A549 (cell line): ENCODE data around the gene ANKFN1. TPM values are rescaled to one million over a fixed set of nuclear protein-coding genes. Genes with fewer than 3 reads are reported as not detected.

Experiments
- ATAC-seq, 2 experiments: fragments of 200-7000 bp in 1 of 2; fragments of >200 bp in 1 of 2; cut with Nextera tagmentation in 1 of 2; cut with Tn5 transposase in 1 of 2; 3 replicates each; pipeline versions ENCODE4 v1.8.0 to v1.9.1; 2018 to 2020; ENCODE audit warnings: mild to moderate bottlenecking in 1 of 2, moderate library complexity in 1 of 2
- CTCF ChIA-PET: fragments of 300-600 bp; sonication (Branson Sonifier 250); formaldehyde crosslinking; extraction: SDS; loops from one replicate; lab custom pipeline; 2021; ENCODE audit warnings: antibody characterized with exemption, inconsistent platforms; lab: Yijun Ruan, JAX
- POLR2A ChIA-PET: fragments of 350-600 bp; formaldehyde crosslinking; extraction: SDS; loops from one replicate; lab custom pipeline; 2021; ENCODE audit warnings: antibody characterized with exemption, inconsistent platforms; lab: Yijun Ruan, JAX
- DNase-seq, 2 experiments: peaks; one replicate each; pipeline versions ENCODE4 v3.0.0 to v3.0.0-alpha.2; 2011 to 2016; ENCODE audit warnings: low read depth in 1 of 2, low spot score in 1 of 2
- FAIRE-seq: peaks from 2 replicates; lab custom pipeline; 2011; peaks lifted over from hg19 to GRCh38; lab: Jason Lieb, UNC
- H3K27ac ChIP-seq, 2 experiments: fragments of >200 bp; sonication (Bioruptor Twin); formaldehyde crosslinking; 3 replicates each; pipeline ENCODE4 v1.5.1; 2016 to 2017
- H3K4me1 ChIP-seq: fragments of >200 bp; sonication (Bioruptor Twin); formaldehyde crosslinking; 3 replicates; pipeline ENCODE4 v1.6.1; 2016
- H3K4me2 ChIP-seq: fragments of >200 bp; sonication (Bioruptor Twin); formaldehyde crosslinking; 3 replicates; pipeline ENCODE4 v1.6.1; 2016
- H3K4me3 ChIP-seq: fragments of >200 bp; sonication (Bioruptor Twin); formaldehyde crosslinking; 3 replicates; pipeline ENCODE4 v1.5.1; 2016
- H3K9me3 ChIP-seq: fragments of >200 bp; sonication (Bioruptor Twin); formaldehyde crosslinking; 3 replicates; pipeline ENCODE4 v1.6.1; 2016
- ATOH8 ChIP-seq: fragments of 250-450 bp; sonication (Bioruptor Pico); IDR thresholded peaks from 2 replicates; pipeline ENCODE4 v1.5.0; 2020; ENCODE audit warnings: low read depth, mild to moderate bottlenecking, moderate library complexity
- CBX8 ChIP-seq: fragments of 200-600 bp; sonication (generic); IDR thresholded peaks from 2 replicates; pipeline ENCODE4 v1.6.1; 2016
- CHD4 ChIP-seq: fragments of 200-600 bp; sonication (generic); IDR thresholded peaks from 2 replicates; pipeline ENCODE4 v1.6.1; 2016; ENCODE audit warnings: antibody characterized with exemption, mild to moderate bottlenecking, borderline replicate concordance
- CTCF ChIP-seq: fragments of >200 bp; sonication (Bioruptor Twin); formaldehyde crosslinking; IDR thresholded peaks from 3 replicates; pipeline ENCODE4 v1.5.1; 2016
- FOSB ChIP-seq: fragments of 250-450 bp; sonication (Bioruptor Pico); IDR thresholded peaks from 2 replicates; pipeline ENCODE4 v1.5.0; 2020; ENCODE audit warnings: mild to moderate bottlenecking, moderate library complexity
- FOSL2 ChIP-seq, 2 experiments: fragments of 450-650 bp in 1 of 2; fragments of >200 bp in 1 of 2; sonication (Bioruptor Twin) in 1 of 2; formaldehyde crosslinking; IDR thresholded peaks; 2 replicates each; pipeline versions ENCODE4 v1.5.0 to v1.6.1; 2016 to 2020; ENCODE audit warnings: mild to moderate bottlenecking in 1 of 2, moderate library complexity in 1 of 2
- GATA3 ChIP-seq: IDR thresholded peaks from 2 replicates; pipeline ENCODE4 v1.6.1; 2012; ENCODE audit warnings: borderline replicate concordance
- HEYL ChIP-seq: fragments of 250-450 bp; sonication (Bioruptor Pico); IDR thresholded peaks from 2 replicates; pipeline ENCODE4 v1.8.0; 2021; ENCODE audit warnings: mild to moderate bottlenecking, moderate library complexity
- JUN ChIP-seq, 2 experiments: fragments of >200 bp; sonication (Bioruptor Twin); formaldehyde crosslinking; IDR thresholded peaks; 2 replicates in 1 of 2; 3 replicates in 1 of 2; pipeline ENCODE4 v1.6.1; 2016 to 2017
- MAX ChIP-seq: IDR thresholded peaks from 2 replicates; pipeline ENCODE4 v1.6.1; 2012
- PHF8 ChIP-seq: fragments of 200-600 bp; sonication (generic); IDR thresholded peaks from 2 replicates; pipeline ENCODE4 v1.6.1; 2016; ENCODE audit warnings: low read depth, mild to moderate bottlenecking, antibody characterized with exemption, moderate library complexity, borderline replicate concordance
- POLR2A ChIP-seq: IDR thresholded peaks from 2 replicates; pipeline ENCODE4 v1.6.1; 2012; ENCODE audit warnings: mild to moderate bottlenecking, low read length
- POLR2AphosphoS2 ChIP-seq: conservative IDR thresholded peaks from 2 replicates; pipeline ENCODE4 v1.6.1; 2012; ENCODE audit warnings: low read length, improper control_type of control experiment, inconsistent platforms
- RAD21 ChIP-seq, 2 experiments: fragments of >200 bp in 1 of 2; sonication (Bioruptor Twin) in 1 of 2; formaldehyde crosslinking in 1 of 2; IDR thresholded peaks in 1 of 2; conservative IDR thresholded peaks in 1 of 2; 2 replicates in 1 of 2; 3 replicates in 1 of 2; pipeline ENCODE4 v1.6.1; 2012 to 2018; ENCODE audit warnings: inconsistent platforms in 1 of 2
- RNF2 ChIP-seq: fragments of 200-600 bp; sonication (generic); IDR thresholded peaks from 2 replicates; pipeline ENCODE4 v1.6.1; 2016; ENCODE audit warnings: low read depth, mild to moderate bottlenecking, antibody characterized with exemption, moderate library complexity, borderline replicate concordance
- SMC3 ChIP-seq: fragments of >200 bp; sonication (Bioruptor Twin); formaldehyde crosslinking; IDR thresholded peaks from 3 replicates; pipeline ENCODE4 v1.6.1; 2018; ENCODE audit warnings: inconsistent platforms
- SREBF2 ChIP-seq: fragments of 450-650 bp; IDR thresholded peaks from 2 replicates; pipeline ENCODE4 v1.6.1; 2014; ENCODE audit warnings: mild to moderate bottlenecking, moderate library complexity
- ZSCAN20 ChIP-seq: fragments of 250-450 bp; sonication (Bioruptor Pico); IDR thresholded peaks from 2 replicates; pipeline ENCODE4 v1.8.0; 2022; ENCODE audit warnings: mild to moderate bottlenecking, moderate library complexity
- WGBS: methylation state at CpG from one replicate; pipeline ENCODE4 v1.1.6; 2017; ENCODE audit errors: missing lambda C conversion rate; 5-methylcytosine and 5-hydroxymethylcytosine counted together
- polyA plus RNA-seq, 4 experiments: library from polyadenylated mRNA; depleted of rRNA in 3 of 4; stranded (reverse); fragments of >200 nt; fragmentation: RNase III in 1 of 4; extraction: RNeasy Plus Mini Kit Qiagen cat#74134 plus additional on column Dnase treatment in 1 of 4; gene quantifications; 2 replicates in 3 of 4; 3 replicates in 1 of 4; pipeline ENCODE4 v1.2.3, GENCODE V29; 2011 to 2017

ANKFN1 gene
- polyA plus RNA-seq, 2 of the 4 experiments (the other 2 are of a cell fraction), result 0.37 TPM; not detected in 1

GRCh38 chr17:56499799-56500388, 346.6 kb downstream of the ANKFN1 start:
- peaks cover under 1% of the 10 kb centered on the region; the same call in 1 of the 3 replicates for H3K4me1 ChIP-seq
- no peak overlapping the region for H3K4me3 ChIP-seq
- peak in 1 of 2 experiments; percentile 66 for DNase-seq
- peak; percentile 54 for FAIRE-seq
- TF ChIP-seq ATOH8 (CRISPR knock-in tag), result no peak
- TF ChIP-seq RAD21 (conservative IDR thresholded peaks at IDR 0.05 in 1 of 2, IDR thresholded peaks at IDR 0.05 in 1 of 2), result peak; percentile 70 to 76
- peak; percentile 44; the same call in 2 of the 3 replicates for TF ChIP-seq SMC3
- peak; percentile 73 for TF ChIP-seq CTCF
- TF ChIP-seq RNF2, result no peak
- no peak for TF ChIP-seq HEYL
- no peak for TF ChIP-seq CBX8
- no peak for TF ChIP-seq ZSCAN20 (CRISPR knock-in tag)
- no peak for TF ChIP-seq FOSB (CRISPR knock-in tag)
- POLR2A ChIA-PET, result interaction anchor here (1.0 kb wide), 1 partner anchor 414 kb away, joined by 3 read pairs; the partner anchor contains the start of gene TRIM25
- no peak overlapping the region for H3K27ac ChIP-seq
- no peak overlapping the region for H3K4me2 ChIP-seq
- CTCF ChIA-PET, result interaction anchor here (0.6 to 7.6 kb wide), 32 partner anchors 8 to 286 kb away, joined by 3 to 61 read pairs (median 4); no protein-coding TSS in a partner anchor
- WGBS, result 2% methylated on average over 1 of the region's 1 CpG
- no peaks in the 10 kb centered on the region for H3K9me3 ChIP-seq
- ATAC-seq, result peak in 1 of 2 experiments; percentile 50; a peak in 2 of 6 replicates

- no peak for FAIRE-seq
- H3K4me2 ChIP-seq, result no peak overlapping the region
- H3K9me3 ChIP-seq, result no peaks in the 10 kb centered on the region
- H3K4me1 ChIP-seq, result peaks cover 6% of the 10 kb centered on the region; the same call in 1 of the 3 replicates
- ATAC-seq, result no peak
- POLR2A ChIA-PET, result no interaction called here
- DNase-seq, result no peak
- CTCF ChIA-PET, result interaction anchor here (1.0 to 7.6 kb wide), 5 partner anchors 11 to 278 kb away, joined by 3 to 61 read pairs (median 4); partner anchors contain the start of gene NOG
- no peak for TF ChIP-seq SREBF2
- no peak for TF ChIP-seq ZSCAN20 (CRISPR knock-in tag)
- TF ChIP-seq POLR2AphosphoS2, result no peak
- no peak for TF ChIP-seq MAX
- TF ChIP-seq CBX8, result no peak
- TF ChIP-seq FOSB (CRISPR knock-in tag), result no peak
- TF ChIP-seq POLR2A, result no peak
- TF ChIP-seq PHF8, result no peak
- no peak for TF ChIP-seq GATA3
- no peak for TF ChIP-seq HEYL
- no peak for TF ChIP-seq CHD4
- no peak for TF ChIP-seq JUN (IDR thresholded peaks at IDR 0.05)
- WGBS, result 23% methylated on average over 5 of the region's 5 CpGs
- no peak overlapping the region for H3K27ac ChIP-seq
- H3K4me3 ChIP-seq, result no peak overlapping the region
Observed at GRCh38 chr17:56502120-56502654, 348.9 kb downstream of the ANKFN1 start.

GRCh38 chr17:56505154-56505756, 352.0 kb downstream of the ANKFN1 start:
- WGBS, result 32% methylated on average over 2 of the region's 2 CpGs
- TF ChIP-seq FOSL2 (IDR thresholded peaks at IDR 0.05), result no peak
- TF ChIP-seq FOSL2 (CRISPR knock-in tag; IDR thresholded peaks at IDR 0.05), result peak; percentile 44
- TF ChIP-seq POLR2A, result no peak
- no peak overlapping the region for H3K27ac ChIP-seq
- ChIA-PET POLR2A (no interaction called here), CTCF (interaction anchor here (1.8 kb wide), 1 partner anchor 275 kb away, joined by 8 read pairs; no protein-coding TSS in a partner anchor)
- peak in 1 of 2 experiments; percentile 75; a peak in 3 of 6 replicates for ATAC-seq
- DNase-seq, result peak in 1 of 2 experiments; percentile 38
- H3K9me3 ChIP-seq, result no peaks in the 10 kb centered on the region
- peak overlapping the region; percentile 43; the same call in 2 of the 3 replicates for H3K4me2 ChIP-seq
- FAIRE-seq, result peak; percentile 61
- no peak overlapping the region for H3K4me3 ChIP-seq
- peaks cover 6% of the 10 kb centered on the region; the same call in 1 of the 3 replicates for H3K4me1 ChIP-seq
